NT2/D1 (cell line): Measurements from ENCODE around the gene VRK1.

Experiments
- DNase-seq: peaks from one replicate; pipeline ENCODE4 v3.0.0-alpha.2; 2011; ENCODE audit warnings: low read depth, low spot score
- H3K27me3 ChIP-seq: 2 replicates; pipeline ENCODE4 v1.6.0; 2011; ENCODE audit warnings: mild to moderate bottlenecking; ENCODE audit not compliant: insufficient read length, insufficient read depth
- H3K36me3 ChIP-seq: 2 replicates; pipeline ENCODE4 v1.6.1; 2011; ENCODE audit warnings: mild to moderate bottlenecking, low read length, mixed read lengths; ENCODE audit not compliant: insufficient read depth, insufficient read length
- H3K4me1 ChIP-seq: 2 replicates; pipeline ENCODE4 v1.5.1; 2011; ENCODE audit not compliant: insufficient read depth, insufficient read length
- H3K4me3 ChIP-seq: 2 replicates; pipeline ENCODE4 v1.5.1; 2011; ENCODE audit warnings: low read depth; ENCODE audit not compliant: insufficient read length
- H3K9ac ChIP-seq: 2 replicates; pipeline ENCODE4 v1.6.0; 2011; ENCODE audit warnings: low read depth; ENCODE audit not compliant: insufficient read length
- H3K9me3 ChIP-seq: 2 replicates; pipeline ENCODE4 v1.5.1; 2011; ENCODE audit warnings: mild to moderate bottlenecking, low read length; ENCODE audit not compliant: insufficient read depth
- SUZ12 ChIP-seq: IDR thresholded peaks from 2 replicates; pipeline ENCODE4 v1.6.1; 2011; ENCODE audit not compliant: insufficient read length, insufficient read depth; ENCODE audit errors: extremely low read depth
- YY1 ChIP-seq: IDR thresholded peaks from 2 replicates; pipeline ENCODE4 v1.6.1; 2011; ENCODE audit not compliant: insufficient read length, insufficient read depth
- ZNF274 ChIP-seq: IDR thresholded peaks from 2 replicates; pipeline ENCODE4 v1.6.1; 2011; ENCODE audit warnings: mild to moderate bottlenecking, low read depth, low read length

VRK1 gene

DNA sequence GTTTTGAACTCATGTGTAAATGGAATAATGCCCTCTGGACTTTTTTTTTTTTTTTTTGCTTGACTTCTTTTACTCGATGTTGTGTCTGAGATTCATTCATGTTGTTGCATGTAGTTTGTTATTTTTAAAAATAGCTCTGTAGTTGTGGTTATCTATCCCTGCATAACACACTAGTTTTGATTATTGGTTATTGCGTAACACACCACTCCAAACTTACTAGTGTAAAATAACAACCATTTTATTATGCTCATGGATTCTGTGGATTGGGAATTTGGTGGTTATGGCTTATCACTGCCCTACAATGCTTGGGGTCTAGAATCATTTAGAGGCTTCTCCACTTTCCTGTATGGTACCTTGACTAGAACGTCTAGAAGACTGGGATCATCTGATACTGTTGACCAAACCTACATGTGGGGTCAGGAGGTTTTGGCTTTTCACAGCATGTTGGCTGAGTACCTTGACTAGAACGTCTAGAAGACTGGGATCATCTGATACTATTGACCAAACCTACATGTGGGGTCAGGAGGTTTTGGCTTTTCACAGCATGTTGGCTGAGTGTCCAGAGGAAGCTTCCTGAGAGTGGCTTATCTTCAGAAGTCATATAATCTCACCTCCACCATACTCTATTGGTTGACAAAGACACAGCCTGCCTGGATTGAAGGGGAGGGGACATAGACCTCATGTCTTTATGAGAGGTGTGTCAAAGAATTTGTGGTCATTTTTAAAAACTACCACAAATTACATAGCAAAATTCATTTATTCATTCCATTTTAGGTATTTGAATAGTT lies 11.6 kb downstream of the VRK1 start:
- H3K4me1 ChIP-seq: no peaks in the 10 kb centered on the region
- no peak overlapping the region for H3K9ac ChIP-seq
- H3K9me3 ChIP-seq: no peaks in the 10 kb centered on the region
- TF ChIP-seq ZNF274: no peak
- no peak for TF ChIP-seq SUZ12
- TF ChIP-seq YY1: no peak
- DNase-seq: no peak
- H3K36me3 ChIP-seq: peaks cover 10% of the 10 kb centered on the region
- H3K27me3 ChIP-seq: no peaks in the 10 kb centered on the region
- no peak overlapping the region for H3K4me3 ChIP-seq

DNA sequence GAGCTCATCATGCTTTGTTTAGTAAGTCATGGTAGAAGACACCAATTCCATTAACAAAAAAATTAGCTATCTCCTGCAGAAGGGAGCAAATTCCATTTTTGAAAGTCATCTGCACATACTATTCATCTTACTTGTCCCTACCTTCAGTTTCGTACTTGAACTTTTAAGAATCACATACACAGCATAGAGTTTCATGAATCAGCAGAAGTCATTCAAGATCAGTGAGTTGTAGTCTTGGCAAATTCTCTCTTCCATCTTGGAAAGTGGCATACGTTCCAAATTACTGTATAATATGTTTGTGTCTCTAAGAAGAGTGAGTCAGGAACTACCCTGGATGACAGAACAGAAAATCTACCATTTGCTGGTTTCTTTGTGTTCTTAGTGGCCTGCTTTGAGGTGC lies 14.1 kb downstream of the VRK1 start:
- H3K4me1 ChIP-seq: no peaks in the 10 kb centered on the region
- no peaks in the 10 kb centered on the region for H3K27me3 ChIP-seq
- no peak overlapping the region for H3K9ac ChIP-seq
- H3K36me3 ChIP-seq: peaks cover 5% of the 10 kb centered on the region
- TF ChIP-seq SUZ12 (no peak), YY1 (no peak), ZNF274 (no peak)
- no peak for DNase-seq
- H3K4me3 ChIP-seq: no peak overlapping the region
- no peaks in the 10 kb centered on the region for H3K9me3 ChIP-seq

DNA sequence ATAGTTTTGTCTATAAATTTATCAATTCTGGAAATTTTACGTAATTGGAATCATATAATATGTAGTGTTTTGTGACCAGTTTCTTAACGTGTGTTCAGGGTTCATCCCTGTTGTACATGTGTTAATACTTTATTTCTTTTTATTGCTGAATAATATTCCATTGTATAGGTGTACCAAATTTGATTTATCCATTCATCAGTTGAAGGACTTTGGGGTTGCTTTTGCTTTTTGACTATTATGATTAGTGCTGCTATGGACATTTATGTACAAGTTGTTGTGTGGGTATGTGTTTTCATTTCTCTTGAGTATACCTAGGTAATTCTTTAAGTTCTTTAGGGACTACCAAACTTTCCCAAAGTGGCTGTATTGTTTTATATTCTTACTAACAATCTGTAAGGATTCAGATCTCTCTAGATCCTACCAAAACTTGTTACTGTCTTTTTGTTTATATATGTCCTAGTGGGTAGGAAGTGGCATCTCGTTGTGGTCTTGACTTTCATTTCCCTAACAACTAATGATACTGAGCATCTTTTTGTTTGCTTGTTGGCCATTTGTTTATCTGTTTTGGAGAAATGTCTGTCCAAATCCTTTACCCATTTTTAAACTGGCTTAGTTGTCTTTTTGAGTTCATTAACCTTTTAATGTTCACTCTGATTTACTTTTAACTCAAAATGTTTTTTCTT lies 14.9 kb downstream of the VRK1 start:
- TF ChIP-seq YY1 (no peak), SUZ12 (no peak), ZNF274 (no peak)
- Histone ChIP-seq H3K27me3 (no peaks in the 10 kb centered on the region), H3K4me1 (no peaks in the 10 kb centered on the region), H3K9me3 (no peaks in the 10 kb centered on the region), H3K4me3 (no peak overlapping the region), H3K36me3 (peaks cover 2% of the 10 kb centered on the region), H3K9ac (no peak overlapping the region)
- DNase-seq: no peak

DNA sequence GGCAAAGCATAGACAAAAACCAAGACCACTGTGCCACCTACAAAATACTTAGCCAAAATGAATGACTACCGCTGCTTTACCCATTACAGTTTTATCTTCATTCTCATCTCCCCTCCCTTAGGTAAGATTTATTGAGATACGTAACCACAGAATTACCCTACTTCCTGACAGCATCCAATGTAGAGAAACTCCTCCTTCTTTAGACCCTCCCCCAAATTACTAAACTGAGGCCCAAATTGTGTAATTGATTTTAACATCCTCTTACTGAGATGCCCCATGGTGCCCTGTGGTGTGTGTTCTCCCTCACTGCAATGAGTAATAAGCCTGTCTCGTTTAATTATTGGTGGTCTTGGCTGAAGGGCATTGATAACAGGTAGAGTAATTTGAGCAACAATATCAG lies 19.1 kb downstream of the VRK1 start:
- no peak for TF ChIP-seq YY1
- TF ChIP-seq SUZ12: no peak
- TF ChIP-seq ZNF274: no peak
- no peak overlapping the region for H3K9ac ChIP-seq
- H3K9me3 ChIP-seq: no peaks in the 10 kb centered on the region
- no peak for DNase-seq
- H3K36me3 ChIP-seq: peaks cover 5% of the 10 kb centered on the region
- H3K27me3 ChIP-seq: no peaks in the 10 kb centered on the region
- no peaks in the 10 kb centered on the region for H3K4me1 ChIP-seq
- no peak overlapping the region for H3K4me3 ChIP-seq

DNA sequence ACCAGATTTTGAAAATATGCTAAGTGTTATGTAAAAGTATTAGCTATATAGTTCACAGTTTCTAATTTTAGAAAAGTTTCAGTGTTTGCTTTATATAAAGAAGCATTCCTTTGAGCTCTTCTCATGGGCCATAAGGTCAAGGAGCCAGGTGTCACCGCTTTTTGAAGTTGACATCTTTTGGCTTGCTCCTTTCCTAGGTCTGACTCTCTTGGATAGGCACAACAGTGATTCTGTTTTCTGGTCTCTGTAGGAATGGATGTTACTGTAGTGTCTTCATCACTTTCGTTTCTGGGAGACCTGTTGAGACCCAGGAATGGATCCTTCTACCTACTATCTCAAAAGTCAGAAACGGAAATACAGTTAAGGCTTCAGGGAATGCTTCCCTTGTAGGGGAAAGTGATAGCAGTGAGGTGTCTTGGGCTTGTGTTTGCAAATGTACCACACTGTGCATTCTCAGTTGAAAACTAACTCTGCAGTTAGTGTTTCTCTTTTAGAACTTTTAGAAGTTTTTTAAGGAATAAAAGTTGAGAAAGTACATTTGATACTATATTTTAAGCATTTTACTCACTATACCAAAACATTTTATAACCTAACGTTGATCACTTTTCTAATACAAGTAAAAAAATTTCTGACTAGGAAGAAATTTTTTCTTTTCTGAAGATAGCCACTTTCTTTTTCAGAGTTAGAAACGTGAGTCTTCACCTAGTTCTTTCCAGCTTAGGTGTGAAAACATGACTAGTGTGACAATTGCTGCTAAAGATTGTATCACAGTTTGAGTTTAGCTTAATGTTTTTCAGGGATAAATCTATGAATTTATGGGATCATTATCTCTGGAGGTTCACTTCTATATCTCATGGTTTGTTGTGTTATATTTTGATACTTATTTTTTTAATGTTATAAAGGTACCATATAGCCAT lies 20.8 kb downstream of the VRK1 start:
- H3K4me3 ChIP-seq: no peak overlapping the region
- DNase-seq: no peak

DNA sequence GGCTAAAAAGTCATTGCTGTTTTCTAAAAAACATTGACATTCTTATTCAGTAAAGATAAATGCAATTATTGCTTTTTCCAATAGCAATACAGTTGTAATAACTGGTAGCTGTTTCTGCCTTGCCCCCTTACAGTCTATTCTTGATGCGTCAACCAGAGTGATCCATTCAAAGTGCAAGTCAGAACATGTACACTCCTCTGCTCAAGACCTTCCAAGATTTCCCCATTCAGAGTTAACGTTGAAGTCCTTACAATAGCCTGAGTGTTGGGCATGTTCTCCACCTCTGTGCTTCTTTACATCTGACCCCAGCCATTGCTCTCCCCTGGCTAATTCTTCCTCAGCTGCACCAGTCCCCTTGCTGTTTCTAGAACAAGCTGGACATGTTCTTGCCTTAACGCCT lies 24.3 kb downstream of the VRK1 start:
- Histone ChIP-seq H3K4me3 (no peak overlapping the region), H3K36me3 (peaks cover 3% of the 10 kb centered on the region)
- TF ChIP-seq YY1: no peak
- TF ChIP-seq ZNF274: no peak
- TF ChIP-seq SUZ12: no peak

More for the DNA sequence above, 20.8 kb downstream of the VRK1 start:
- H3K36me3 ChIP-seq: peaks cover 3% of the 10 kb centered on the region
- no peak overlapping the region for H3K9ac ChIP-seq
- no peaks in the 10 kb centered on the region for H3K9me3 ChIP-seq
- no peak for TF ChIP-seq ZNF274
- no peak for TF ChIP-seq YY1
- TF ChIP-seq SUZ12: no peak
- H3K4me1 ChIP-seq: no peaks in the 10 kb centered on the region
- no peaks in the 10 kb centered on the region for H3K27me3 ChIP-seq

More for the DNA sequence above, 24.3 kb downstream of the VRK1 start:
- Histone ChIP-seq H3K27me3 (no peaks in the 10 kb centered on the region), H3K9me3 (no peaks in the 10 kb centered on the region), H3K4me1 (no peaks in the 10 kb centered on the region), H3K9ac (no peak overlapping the region)
- no peak for DNase-seq
